Measurements from ENCODE around the gene OGFRL1.

Gene OGFRL1

GRCh38 chr6:71334768-71335167, 46.2 kb downstream of the OGFRL1 start:
- TF ChIP-seq RARB (CRISPR knock-in tag; IDR thresholded peaks at IDR 0.05) (no peak), POU6F1 (CRISPR knock-in tag; IDR thresholded peaks at IDR 0.05; ENCODE audit: borderline replicate concordance, low read depth) (no peak), SNAI2 (CRISPR knock-in tag; IDR thresholded peaks at IDR 0.05) (no peak), ZNF565 (CRISPR knock-in tag; conservative IDR thresholded peaks at IDR 0.05; ENCODE audit: low read depth) (no peak), ARNTL (CRISPR knock-in tag; IDR thresholded peaks at IDR 0.05; ENCODE audit: borderline replicate concordance, low read depth) (no peak), CSDC2 (CRISPR knock-in tag; IDR thresholded peaks at IDR 0.05) (no peak), TCF4 (CRISPR knock-in tag; IDR thresholded peaks at IDR 0.05; ENCODE audit: borderline replicate concordance) (no peak), PPARA (CRISPR knock-in tag; IDR thresholded peaks at IDR 0.05; ENCODE audit: borderline replicate concordance) (no peak), ZFP3 (CRISPR knock-in tag; IDR thresholded peaks at IDR 0.05) (no peak), ZNF8 (CRISPR knock-in tag; IDR thresholded peaks at IDR 0.05) (no peak), ISL1 (CRISPR knock-in tag; IDR thresholded peaks at IDR 0.05) (no peak), TOX (CRISPR knock-in tag; IDR thresholded peaks at IDR 0.05; ENCODE audit: borderline replicate concordance) (no peak), OSR1 (CRISPR knock-in tag; IDR thresholded peaks at IDR 0.05) (no peak), ZNF70 (CRISPR knock-in tag; IDR thresholded peaks at IDR 0.05) (no peak), ZC3H10 (CRISPR knock-in tag; IDR thresholded peaks at IDR 0.05) (no peak), ESRRG (CRISPR knock-in tag; IDR thresholded peaks at IDR 0.05) (no peak), CSRNP3 (CRISPR knock-in tag; IDR thresholded peaks at IDR 0.05) (no peak)
- TF ChIP-seq, protein P1, sequence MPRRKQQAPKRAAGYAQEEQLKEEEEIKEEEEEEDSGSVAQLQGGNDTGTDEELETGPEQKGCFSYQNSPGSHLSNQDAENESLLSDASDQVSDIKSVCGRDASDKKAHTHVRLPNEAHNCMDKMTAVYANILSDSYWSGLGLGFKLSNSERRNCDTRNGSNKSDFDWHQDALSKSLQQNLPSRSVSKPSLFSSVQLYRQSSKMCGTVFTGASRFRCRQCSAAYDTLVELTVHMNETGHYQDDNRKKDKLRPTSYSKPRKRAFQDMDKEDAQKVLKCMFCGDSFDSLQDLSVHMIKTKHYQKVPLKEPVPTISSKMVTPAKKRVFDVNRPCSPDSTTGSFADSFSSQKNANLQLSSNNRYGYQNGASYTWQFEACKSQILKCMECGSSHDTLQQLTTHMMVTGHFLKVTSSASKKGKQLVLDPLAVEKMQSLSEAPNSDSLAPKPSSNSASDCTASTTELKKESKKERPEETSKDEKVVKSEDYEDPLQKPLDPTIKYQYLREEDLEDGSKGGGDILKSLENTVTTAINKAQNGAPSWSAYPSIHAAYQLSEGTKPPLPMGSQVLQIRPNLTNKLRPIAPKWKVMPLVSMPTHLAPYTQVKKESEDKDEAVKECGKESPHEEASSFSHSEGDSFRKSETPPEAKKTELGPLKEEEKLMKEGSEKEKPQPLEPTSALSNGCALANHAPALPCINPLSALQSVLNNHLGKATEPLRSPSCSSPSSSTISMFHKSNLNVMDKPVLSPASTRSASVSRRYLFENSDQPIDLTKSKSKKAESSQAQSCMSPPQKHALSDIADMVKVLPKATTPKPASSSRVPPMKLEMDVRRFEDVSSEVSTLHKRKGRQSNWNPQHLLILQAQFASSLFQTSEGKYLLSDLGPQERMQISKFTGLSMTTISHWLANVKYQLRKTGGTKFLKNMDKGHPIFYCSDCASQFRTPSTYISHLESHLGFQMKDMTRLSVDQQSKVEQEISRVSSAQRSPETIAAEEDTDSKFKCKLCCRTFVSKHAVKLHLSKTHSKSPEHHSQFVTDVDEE (CRISPR knock-in tag; IDR thresholded peaks at IDR 0.05), result no peak
- TF ChIP-seq, protein P2, sequence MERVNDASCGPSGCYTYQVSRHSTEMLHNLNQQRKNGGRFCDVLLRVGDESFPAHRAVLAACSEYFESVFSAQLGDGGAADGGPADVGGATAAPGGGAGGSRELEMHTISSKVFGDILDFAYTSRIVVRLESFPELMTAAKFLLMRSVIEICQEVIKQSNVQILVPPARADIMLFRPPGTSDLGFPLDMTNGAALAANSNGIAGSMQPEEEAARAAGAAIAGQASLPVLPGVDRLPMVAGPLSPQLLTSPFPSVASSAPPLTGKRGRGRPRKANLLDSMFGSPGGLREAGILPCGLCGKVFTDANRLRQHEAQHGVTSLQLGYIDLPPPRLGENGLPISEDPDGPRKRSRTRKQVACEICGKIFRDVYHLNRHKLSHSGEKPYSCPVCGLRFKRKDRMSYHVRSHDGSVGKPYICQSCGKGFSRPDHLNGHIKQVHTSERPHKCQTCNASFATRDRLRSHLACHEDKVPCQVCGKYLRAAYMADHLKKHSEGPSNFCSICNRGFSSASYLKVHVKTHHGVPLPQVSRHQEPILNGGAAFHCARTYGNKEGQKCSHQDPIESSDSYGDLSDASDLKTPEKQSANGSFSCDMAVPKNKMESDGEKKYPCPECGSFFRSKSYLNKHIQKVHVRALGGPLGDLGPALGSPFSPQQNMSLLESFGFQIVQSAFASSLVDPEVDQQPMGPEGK (CRISPR knock-in tag; IDR thresholded peaks at IDR 0.05; ENCODE audit: borderline replicate concordance), result no peak
- ATAC-seq, result no peak

GRCh38 chr6:71335544-71335943, 46.9 kb downstream of the OGFRL1 start:
- TF ChIP-seq, protein P2 (CRISPR knock-in tag; IDR thresholded peaks at IDR 0.05; ENCODE audit: borderline replicate concordance), result no peak
- TF ChIP-seq TOX (CRISPR knock-in tag; IDR thresholded peaks at IDR 0.05; ENCODE audit: borderline replicate concordance) (no peak), ZC3H10 (CRISPR knock-in tag; IDR thresholded peaks at IDR 0.05) (no peak), ZFP3 (CRISPR knock-in tag; IDR thresholded peaks at IDR 0.05) (no peak), ZNF70 (CRISPR knock-in tag; IDR thresholded peaks at IDR 0.05) (no peak), CSDC2 (CRISPR knock-in tag; IDR thresholded peaks at IDR 0.05) (no peak), TCF4 (CRISPR knock-in tag; IDR thresholded peaks at IDR 0.05; ENCODE audit: borderline replicate concordance) (no peak), GLIS3 (CRISPR knock-in tag; IDR thresholded peaks at IDR 0.05) (no peak), SNAI2 (CRISPR knock-in tag; IDR thresholded peaks at IDR 0.05) (no peak), ARNTL (CRISPR knock-in tag; IDR thresholded peaks at IDR 0.05; ENCODE audit: borderline replicate concordance, low read depth) (no peak), ZNF8 (CRISPR knock-in tag; IDR thresholded peaks at IDR 0.05) (no peak), CSRNP3 (CRISPR knock-in tag; IDR thresholded peaks at IDR 0.05) (no peak), PPARA (CRISPR knock-in tag; IDR thresholded peaks at IDR 0.05; ENCODE audit: borderline replicate concordance) (no peak), POU6F1 (CRISPR knock-in tag; IDR thresholded peaks at IDR 0.05; ENCODE audit: borderline replicate concordance, low read depth) (no peak), ISL1 (CRISPR knock-in tag; IDR thresholded peaks at IDR 0.05) (no peak), ZFP30 (CRISPR knock-in tag; IDR thresholded peaks at IDR 0.05) (no peak), ESRRG (CRISPR knock-in tag; IDR thresholded peaks at IDR 0.05) (no peak), CREB5 (CRISPR knock-in tag; IDR thresholded peaks at IDR 0.05; ENCODE audit: low read depth) (no peak)
- no peak for ATAC-seq

Measured in SK-N-SH treated with all-trans-retinoic acid at 6 μM for 48 hours (cell line).